ENCODE data around the gene VPS4A.

The VPS4A gene

DNA sequence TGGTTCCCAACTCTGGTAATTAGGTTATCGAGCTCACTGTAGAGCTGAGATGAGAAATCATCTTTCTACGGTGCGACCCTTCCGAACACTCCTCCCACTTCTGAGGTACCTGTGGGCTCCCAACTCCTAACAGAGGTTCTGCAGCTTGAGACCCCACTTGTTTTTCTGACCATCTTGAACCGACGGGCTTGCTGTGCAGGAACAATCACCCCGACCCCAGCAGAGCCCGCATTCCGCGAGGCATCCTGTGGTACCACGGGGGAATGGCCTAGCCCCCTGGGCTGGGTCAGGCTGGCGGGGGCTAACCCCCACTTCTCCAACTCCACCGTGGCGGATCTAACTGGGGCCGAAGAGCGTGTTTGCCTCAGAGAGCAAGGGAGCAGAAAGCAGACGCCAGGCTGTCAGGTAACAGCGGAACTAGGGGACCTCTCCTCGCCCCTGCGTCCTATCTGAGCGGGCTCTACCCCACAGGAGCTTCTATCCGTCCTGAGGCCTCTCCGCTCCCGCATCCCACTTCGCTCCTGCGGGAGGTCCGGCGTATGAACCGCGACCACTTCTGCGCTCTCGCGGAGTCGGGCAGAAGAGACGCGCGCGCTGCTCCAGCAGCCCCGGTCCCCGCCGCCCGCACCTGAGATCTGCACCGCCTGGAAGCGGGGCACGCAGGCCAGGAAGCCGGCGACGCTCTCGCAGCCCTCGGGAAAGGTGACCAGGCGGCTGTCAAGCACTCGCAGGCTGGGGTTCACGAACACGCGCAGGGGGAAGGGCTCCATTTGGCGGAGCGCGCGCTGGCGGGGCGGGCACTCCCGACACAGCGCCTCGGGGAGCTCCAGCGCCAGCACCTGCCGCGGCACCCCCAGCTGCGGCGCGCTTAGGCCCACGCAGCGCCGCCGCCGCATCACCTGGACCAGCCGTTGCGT is 18.5 kb downstream of the VPS4A start:
- Mint-ChIP-seq H3K4me3 (peak overlapping the region; percentile 87 to 94), H3K27me3 (no peaks in the 10 kb centered on the region), H3K9me3 (no peaks in the 10 kb centered on the region), H3K4me1 (peaks cover 77% of the 10 kb centered on the region), H3K27ac (peak overlapping the region; percentile 65 to 86)
- peak; percentile 19 to 65 for DNase-seq
- ATAC-seq: peak; percentile 69

DNA sequence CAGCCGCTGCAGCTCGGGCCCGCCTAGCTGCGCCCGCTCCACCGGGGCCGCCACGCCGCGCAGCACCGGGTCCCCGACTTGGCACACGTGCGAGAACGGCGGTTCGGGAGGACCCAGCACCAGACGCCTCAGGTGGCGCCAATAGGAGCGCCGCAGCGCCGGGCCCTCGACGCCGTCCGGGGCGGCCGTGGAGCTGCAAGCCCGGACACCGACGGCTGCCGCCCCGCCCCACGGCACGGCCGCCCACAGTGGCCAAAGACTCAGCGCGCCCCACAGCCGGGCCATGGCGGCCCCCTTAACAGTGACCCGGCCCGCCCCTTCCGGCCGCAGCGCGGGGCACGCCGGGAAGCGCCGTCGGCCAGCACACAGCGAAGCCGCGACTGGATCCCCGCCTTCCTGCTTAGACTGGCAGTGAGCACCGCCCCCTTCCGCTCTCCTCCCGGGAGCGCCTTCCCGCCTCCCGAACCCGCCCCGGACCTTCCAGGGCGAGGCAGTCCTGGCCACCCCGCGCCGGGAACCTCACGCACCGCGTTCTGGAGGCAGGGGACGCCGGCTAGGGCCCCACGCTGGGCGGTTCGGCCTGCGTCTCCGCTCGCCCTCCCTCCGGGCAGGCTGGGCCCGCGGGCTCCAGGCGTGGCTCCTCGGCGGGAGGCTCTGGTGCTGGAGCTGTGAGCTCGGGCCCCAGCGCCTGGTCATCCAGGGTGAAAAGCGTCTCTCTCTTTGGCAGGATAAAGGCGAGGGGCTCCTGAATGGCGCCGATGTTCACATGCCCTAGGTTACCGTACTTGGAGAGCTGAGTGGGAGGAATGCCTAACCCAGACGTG is 19.3 kb downstream of the VPS4A start, which contains the start of gene PDF:
Gene PDF, minus strand, starts transcription at position 303 of the 824 bp plus-strand sequence. Its CDS starts 18 bp downstream, at position 285.
- H3K27ac Mint-ChIP-seq: peak within 1 kb of the TSS; percentile 65 to 95
- H3K9me3 Mint-ChIP-seq: no peaks in the 10 kb centered on the region

DNA sequence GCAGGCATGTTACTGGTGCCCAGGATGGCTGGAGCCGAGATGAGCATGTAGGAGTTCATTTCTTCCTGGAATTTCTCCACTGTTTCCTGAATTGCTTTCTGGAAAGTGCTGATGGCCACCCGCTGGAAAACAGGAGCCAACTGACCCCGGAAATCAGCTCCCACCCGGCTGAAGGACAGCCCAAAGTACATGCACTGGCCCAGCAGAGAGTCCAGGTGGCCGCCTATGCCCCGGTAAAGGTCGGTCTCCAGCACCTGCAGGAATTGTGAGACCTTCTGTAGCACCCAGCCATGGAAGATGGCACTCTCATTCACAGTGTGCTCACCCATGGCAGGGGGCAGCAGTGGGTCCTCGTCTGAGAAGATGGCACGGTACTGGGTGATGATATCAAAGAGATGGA is 23.5 kb downstream of the VPS4A start:
- peaks cover 69% of the 10 kb centered on the region for H3K4me1 Mint-ChIP-seq
- no peak overlapping the region for H3K27ac Mint-ChIP-seq
- no peak for ATAC-seq
- no peaks in the 10 kb centered on the region for H3K27me3 Mint-ChIP-seq
- DNase-seq: no peak
- H3K9me3 Mint-ChIP-seq: no peaks in the 10 kb centered on the region
- no peak overlapping the region for H3K4me3 Mint-ChIP-seq

More for the DNA sequence above, 19.3 kb downstream of the VPS4A start, which contains the start of gene PDF:
- Mint-ChIP-seq H3K4me3 (peak within 1 kb of the TSS; percentile 90 to 94), H3K27me3 (no peaks in the 10 kb centered on the region), H3K4me1 (peaks cover 74% of the 10 kb centered on the region)
- DNase-seq (peak; percentile 80 to 81), ATAC-seq (peak; percentile 95)

DNA sequence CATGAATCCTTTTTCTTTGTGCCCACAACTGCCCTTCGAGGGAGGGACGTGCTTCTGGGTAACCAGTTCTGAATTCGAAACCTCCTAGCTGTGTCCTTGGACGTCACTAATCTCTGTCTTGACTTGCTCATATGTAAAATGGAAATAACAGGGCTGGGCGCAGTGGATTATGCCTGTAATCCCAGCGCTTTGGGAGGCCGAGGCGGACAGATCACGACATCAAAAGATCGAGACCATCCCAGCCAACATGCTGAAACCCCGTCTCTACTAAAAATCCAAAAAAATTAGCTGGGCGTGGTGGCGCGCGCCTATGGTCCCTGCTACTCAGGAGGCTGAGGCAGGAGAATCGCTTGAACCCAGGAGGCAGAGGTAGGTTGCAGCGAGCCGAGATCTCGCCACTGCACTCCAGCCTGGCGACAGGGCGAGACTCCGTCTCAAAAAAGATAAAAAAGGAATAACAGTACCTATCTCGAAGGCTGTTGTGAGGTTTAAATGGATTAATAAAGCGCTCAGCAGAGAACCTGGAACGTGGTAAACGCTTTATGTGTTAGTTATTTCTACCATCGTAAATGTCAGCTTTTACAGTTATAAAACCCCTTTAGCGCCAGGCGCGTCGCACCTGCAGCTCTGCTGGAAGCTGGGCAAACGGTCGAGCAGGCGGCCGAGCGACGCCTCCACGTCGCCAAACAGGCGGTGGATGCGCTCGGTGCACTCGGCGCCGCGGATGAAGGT is 27.6 kb downstream of the VPS4A start:
- Mint-ChIP-seq H3K4me3 (peak overlapping the region; percentile 93 to 100), H3K27ac (peak overlapping the region; percentile 86 to 99), H3K4me1 (peaks cover 71% of the 10 kb centered on the region), H3K27me3 (no peaks in the 10 kb centered on the region), H3K9me3 (no peaks in the 10 kb centered on the region)
- ATAC-seq: no peak
- no peak for DNase-seq

DNA sequence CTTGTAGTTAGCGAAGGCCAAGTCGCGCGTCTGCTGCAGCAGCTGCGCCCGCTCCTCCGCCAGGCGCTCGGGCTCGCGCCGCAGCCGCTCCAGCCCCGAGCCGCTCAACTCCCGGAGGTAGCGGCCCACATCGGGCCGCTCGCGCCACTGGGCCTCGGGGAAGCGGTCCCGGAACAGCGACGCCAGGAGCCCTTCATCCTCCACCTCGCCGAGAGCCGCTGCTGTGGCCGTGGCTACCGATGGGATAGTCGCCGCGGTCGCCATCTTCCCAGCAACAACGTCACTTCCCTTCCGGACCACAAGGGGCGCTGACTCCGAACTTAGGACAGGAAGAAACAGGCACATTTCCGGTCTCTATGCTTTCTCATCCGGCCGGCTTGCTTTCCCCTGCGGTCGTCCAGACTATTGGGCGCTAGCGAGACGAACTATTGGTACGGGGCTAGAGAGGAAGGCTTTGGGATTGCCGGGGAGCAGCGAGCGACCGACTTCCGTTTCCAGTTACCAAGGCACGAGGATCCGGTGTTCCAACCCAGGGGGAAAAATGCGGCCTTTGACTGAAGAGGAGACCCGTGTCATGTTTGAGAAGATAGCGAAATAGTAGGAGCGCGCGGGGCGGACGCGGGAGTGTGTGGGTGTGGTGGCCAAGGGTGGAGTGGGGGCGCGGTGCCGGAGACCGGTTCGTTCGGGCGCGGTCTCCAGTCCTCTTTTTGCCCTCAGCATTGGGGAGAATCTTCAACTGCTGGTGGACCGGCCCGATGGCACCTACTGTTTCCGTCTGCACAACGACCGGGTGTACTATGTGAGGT is 28.3 kb downstream of the VPS4A start, which contains the start of the genes COG8 and NIP7:
Gene COG8, minus strand, starts transcription at position 276 of the 806 bp plus-strand sequence. Its CDS starts 12 bp downstream, at position 264.
Gene NIP7, plus strand, starts transcription at position 484 of the 806 bp plus-strand sequence. Its CDS starts 58 bp downstream, at position 542.
- DNase-seq (peak; percentile 94), ATAC-seq (peak; percentile 95)
- peak within 1 kb of the TSS; percentile 97 to 99 for H3K27ac Mint-ChIP-seq
- H3K4me3 Mint-ChIP-seq: peak within 1 kb of the TSS; percentile 93 to 100
- no peaks in the 10 kb centered on the region for H3K27me3 Mint-ChIP-seq
- peaks cover 64% of the 10 kb centered on the region for H3K4me1 Mint-ChIP-seq
- H3K9me3 Mint-ChIP-seq: no peaks in the 10 kb centered on the region

DNA sequence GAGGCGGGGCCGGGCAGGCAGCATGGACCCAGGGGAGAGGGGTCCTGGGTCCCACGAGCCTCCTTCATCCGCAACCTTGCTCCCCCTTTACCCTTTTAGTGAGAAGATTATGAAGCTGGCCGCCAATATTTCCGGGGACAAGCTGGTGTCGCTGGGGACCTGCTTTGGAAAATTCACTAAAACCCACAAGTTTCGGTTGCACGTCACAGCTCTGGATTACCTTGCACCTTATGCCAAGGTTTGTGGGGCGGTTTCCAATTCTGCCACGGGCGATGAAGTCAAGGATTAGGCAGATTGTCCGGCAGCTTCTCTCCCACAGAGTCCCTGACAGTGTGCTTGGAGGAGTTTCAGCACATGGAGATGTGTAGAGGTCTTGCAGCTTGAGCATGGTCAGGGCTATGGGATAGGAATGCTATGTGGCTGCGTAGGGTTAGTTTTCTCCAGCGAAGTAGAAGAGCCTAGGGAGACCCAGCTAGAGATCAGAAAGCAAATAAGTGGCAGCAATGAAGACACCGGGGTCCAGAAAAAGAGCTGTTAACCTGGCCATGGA is 29.0 kb downstream of the VPS4A start:
- peaks cover 63% of the 10 kb centered on the region for H3K4me1 Mint-ChIP-seq
- peak overlapping the region; percentile 97 to 99 for H3K27ac Mint-ChIP-seq
- peak overlapping the region; percentile 93 to 100 for H3K4me3 Mint-ChIP-seq
- DNase-seq: no peak
- no peaks in the 10 kb centered on the region for H3K9me3 Mint-ChIP-seq
- H3K27me3 Mint-ChIP-seq: no peaks in the 10 kb centered on the region
- ATAC-seq: no peak

DNA sequence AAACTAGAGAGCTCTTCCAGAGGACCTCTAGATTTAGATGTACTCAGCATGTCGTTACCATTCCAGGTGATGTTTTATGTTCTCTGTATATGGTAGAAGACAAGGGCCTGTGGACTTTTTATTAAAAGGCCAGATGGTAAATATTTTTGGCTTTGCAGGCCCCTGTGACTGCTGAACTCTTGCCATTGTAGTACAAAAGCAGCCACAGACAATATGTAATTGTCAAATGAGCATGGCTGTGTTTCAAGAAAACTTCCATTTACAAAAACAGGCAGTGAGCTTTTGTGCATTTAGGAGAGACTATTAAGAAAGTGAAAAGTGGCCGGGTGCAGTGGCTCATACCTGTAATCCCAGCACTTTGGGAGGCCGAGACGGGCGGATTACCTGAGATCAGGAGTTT is 33.0 kb downstream of the VPS4A start:
- H3K27ac Mint-ChIP-seq: peak overlapping the region in 1 of 2 donors; percentile 57
- H3K4me3 Mint-ChIP-seq: no peak overlapping the region
- ATAC-seq: no peak
- no peaks in the 10 kb centered on the region for H3K9me3 Mint-ChIP-seq
- peaks cover 31% of the 10 kb centered on the region for H3K4me1 Mint-ChIP-seq
- DNase-seq: no peak
- no peaks in the 10 kb centered on the region for H3K27me3 Mint-ChIP-seq

DNA sequence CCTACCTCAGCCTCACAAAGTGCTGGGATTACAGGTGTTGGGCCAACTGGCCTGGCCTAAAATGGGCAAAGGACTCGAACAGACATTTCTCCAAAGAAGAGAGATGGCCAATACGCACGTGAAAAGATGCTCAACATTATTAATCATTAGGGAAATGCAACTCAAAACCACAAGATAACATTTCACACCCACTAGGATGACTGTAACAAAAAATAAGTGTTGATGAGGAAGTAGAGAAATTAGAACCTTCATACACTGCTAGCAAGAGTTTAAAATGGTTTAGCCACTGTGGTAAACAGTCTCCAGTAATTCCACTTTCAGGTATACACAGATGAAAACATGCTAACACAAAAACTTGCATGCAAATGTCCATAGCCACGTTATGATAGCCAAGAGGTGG is 34.8 kb downstream of the VPS4A start:
- no peak overlapping the region for H3K27ac Mint-ChIP-seq
- peaks cover 22% of the 10 kb centered on the region for H3K4me1 Mint-ChIP-seq
- no peak for DNase-seq
- ATAC-seq: no peak
- H3K4me3 Mint-ChIP-seq: no peak overlapping the region
- H3K27me3 Mint-ChIP-seq: no peaks in the 10 kb centered on the region
- H3K9me3 Mint-ChIP-seq: no peaks in the 10 kb centered on the region

DNA sequence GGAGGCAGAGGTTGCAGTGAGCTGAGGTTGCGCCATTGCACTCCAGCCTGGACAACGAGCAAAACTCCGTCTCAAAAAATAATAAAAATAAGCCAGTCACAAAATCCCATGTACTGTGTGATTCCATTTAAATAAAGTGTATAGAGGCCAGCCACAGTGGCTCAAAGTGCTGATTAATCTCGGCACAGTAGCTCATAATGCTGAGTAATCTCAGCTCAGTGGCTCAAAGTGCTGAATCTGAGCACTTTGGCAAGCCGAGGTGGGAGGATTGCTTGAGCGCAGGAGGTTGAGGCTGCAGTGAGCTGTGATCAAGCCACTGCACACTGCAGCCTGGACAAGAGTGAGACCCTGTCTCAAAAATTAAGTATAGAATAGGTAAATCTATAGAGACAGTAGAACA is 35.5 kb downstream of the VPS4A start:
- Mint-ChIP-seq H3K27me3 (no peaks in the 10 kb centered on the region), H3K4me1 (peaks cover 14% of the 10 kb centered on the region), H3K27ac (no peak overlapping the region), H3K4me3 (no peak overlapping the region), H3K9me3 (no peaks in the 10 kb centered on the region)
- DNase-seq: no peak
- ATAC-seq: no peak

DNA sequence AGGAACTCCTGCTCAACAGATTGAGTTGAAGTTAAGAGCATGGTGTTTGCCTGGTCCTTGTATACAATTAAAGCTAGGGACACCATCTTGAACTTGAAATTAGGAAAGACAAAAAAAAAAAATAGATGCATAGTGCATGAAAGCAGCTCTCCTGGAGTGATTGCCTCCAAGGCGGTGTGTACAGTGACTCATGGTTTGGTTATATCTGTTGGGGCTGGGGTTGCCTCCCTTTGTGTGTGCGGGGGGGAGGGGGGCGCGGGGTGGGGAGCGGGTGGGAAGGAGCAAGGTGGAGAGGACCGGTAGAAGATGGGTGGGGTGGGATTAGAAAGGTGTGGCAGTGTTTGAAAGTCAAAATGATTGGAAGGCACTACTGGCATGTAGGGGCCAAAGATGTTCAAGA is 37.1 kb downstream of the VPS4A start:
- Mint-ChIP-seq H3K4me1 (peaks cover 6% of the 10 kb centered on the region), H3K4me3 (no peak overlapping the region), H3K27ac (no peak overlapping the region), H3K9me3 (no peaks in the 10 kb centered on the region), H3K27me3 (no peaks in the 10 kb centered on the region)
- ATAC-seq (no peak), DNase-seq (no peak)

DNA sequence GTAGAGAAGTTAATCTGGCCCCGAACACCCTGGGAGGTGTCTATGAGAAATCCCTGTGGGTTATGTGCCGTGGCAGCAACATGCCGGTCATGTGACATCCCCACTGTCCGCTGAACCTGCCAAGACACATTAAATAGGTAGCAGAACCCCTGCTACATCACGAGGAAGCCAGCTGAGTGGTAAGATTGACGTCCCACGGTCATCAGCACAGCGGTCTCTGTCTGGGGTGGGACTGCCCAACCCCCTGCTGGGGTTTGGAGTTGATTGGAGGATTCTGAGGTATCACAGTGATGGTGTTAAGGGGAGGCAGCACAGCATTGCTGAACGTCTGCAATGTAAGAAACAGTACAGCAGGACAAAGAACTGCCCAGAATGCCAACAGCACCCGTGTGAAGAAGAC is 38.4 kb downstream of the VPS4A start:
- ATAC-seq (no peak), DNase-seq (no peak)
- Mint-ChIP-seq H3K4me1 (peaks cover 6% of the 10 kb centered on the region), H3K27ac (no peak overlapping the region), H3K27me3 (no peaks in the 10 kb centered on the region), H3K9me3 (no peaks in the 10 kb centered on the region), H3K4me3 (no peak overlapping the region)

DNA sequence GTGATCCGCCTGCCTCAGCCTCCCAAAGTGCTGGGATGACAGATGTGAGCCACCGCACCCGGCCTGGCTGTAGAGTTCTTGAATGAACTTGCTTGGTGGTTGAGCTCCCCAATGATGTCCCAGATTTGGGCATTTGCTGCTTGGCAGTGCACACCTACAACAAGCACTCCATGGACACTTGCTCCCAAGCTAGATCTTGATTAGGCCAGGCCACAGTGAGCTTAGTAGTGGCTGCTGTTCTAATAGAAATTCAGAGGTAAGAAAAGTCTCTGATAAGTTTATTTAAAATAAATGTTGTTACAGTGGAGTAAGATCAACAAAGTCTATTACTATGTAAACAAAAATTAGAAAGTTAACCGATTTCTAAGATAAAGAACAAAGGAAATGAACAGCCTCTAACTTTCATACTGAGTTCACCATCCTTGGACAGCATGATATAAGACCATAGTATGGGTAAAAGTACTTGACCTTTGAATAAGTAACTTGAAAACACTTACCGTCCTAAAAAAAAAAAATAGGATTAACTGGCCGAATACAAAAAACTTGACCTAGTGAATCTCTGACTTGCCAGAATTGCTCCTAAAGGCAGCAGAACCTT is 39.5 kb downstream of the VPS4A start:
- Mint-ChIP-seq H3K9me3 (no peaks in the 10 kb centered on the region), H3K27me3 (no peaks in the 10 kb centered on the region), H3K27ac (peak overlapping the region in 1 of 2 donors; percentile 61), H3K4me3 (no peak overlapping the region), H3K4me1 (no peaks in the 10 kb centered on the region)
- ATAC-seq (no peak), DNase-seq (no peak)

DNA sequence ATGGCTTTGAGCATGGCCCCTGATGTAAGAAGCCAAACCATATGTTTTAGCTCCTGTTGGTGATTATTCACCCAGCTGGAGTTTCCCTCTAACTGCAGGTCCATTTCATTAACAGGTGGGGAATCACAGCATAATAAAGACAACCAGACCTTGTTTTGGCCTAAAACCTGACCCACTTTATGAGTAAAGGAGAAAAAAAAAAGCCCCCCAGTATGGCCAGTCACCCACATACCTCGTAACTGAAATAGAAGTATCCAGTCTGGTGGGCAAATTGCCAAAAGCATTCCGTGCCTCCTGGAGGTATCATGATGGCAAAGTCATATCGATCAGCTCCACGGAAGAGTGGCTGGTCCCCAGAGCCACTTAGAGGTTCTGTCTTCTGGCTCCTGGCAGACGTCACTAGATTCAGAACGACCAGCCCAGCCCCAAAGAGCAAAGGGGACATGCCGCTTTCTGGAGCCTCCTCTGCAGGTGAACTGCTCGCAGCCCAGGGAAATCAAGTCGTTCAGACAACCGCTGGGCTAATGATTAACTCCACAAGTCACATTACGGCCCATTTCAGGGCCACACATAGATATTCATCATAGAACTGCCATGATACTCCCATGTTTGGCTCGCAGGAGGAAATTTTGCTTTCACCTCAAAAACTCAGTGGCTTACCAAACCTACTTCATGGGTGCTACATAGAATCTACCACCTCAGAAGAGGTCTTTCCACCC is 40.3 kb downstream of the VPS4A start, which contains the start of gene TMED6:
Gene TMED6, minus strand, starts transcription at position 478 of the 719 bp plus-strand sequence. Its CDS starts 33 bp downstream, at position 445.
- no peaks in the 10 kb centered on the region for H3K27me3 Mint-ChIP-seq
- no peak within 1 kb of the TSS for H3K4me3 Mint-ChIP-seq
- H3K27ac Mint-ChIP-seq: peak within 1 kb of the TSS; percentile 61 to 95
- H3K9me3 Mint-ChIP-seq: no peaks in the 10 kb centered on the region
- no peaks in the 10 kb centered on the region for H3K4me1 Mint-ChIP-seq
- no peak for DNase-seq
- ATAC-seq: no peak
